ENCODE results near the gene JUNB.

- TF ChIP-seq ZSCAN4 (tag by site-specific recombination; IDR thresholded peaks at IDR 0.05) (no peak), MZF1 (tag by site-specific recombination; IDR thresholded peaks at IDR 0.05; ENCODE audit: borderline replicate concordance) (no peak), ZNF623 (tag by site-specific recombination; IDR thresholded peaks at IDR 0.05) (no peak), ZBTB7A (tag by site-specific recombination; IDR thresholded peaks at IDR 0.05; ENCODE audit: low read depth) (no peak), ZNF10 (tag by site-specific recombination; IDR thresholded peaks at IDR 0.05) (no peak), ZNF561 (tag by site-specific recombination; IDR thresholded peaks at IDR 0.05; ENCODE audit: borderline replicate concordance) (no peak), ZNF274 (IDR thresholded peaks at IDR 0.05; ENCODE audit: low read length) (no peak), ZNF274 (tag by site-specific recombination; IDR thresholded peaks at IDR 0.05; ENCODE audit: borderline replicate concordance) (no peak), BCL11A (tag by site-specific recombination; IDR thresholded peaks at IDR 0.05; ENCODE audit: low read depth) (no peak), ZNF514 (tag by site-specific recombination; IDR thresholded peaks at IDR 0.05) (no peak), ZNF302 (tag by site-specific recombination; IDR thresholded peaks at IDR 0.05; ENCODE audit: low read depth) (no peak)
- TF ChIP-seq, protein P1, sequence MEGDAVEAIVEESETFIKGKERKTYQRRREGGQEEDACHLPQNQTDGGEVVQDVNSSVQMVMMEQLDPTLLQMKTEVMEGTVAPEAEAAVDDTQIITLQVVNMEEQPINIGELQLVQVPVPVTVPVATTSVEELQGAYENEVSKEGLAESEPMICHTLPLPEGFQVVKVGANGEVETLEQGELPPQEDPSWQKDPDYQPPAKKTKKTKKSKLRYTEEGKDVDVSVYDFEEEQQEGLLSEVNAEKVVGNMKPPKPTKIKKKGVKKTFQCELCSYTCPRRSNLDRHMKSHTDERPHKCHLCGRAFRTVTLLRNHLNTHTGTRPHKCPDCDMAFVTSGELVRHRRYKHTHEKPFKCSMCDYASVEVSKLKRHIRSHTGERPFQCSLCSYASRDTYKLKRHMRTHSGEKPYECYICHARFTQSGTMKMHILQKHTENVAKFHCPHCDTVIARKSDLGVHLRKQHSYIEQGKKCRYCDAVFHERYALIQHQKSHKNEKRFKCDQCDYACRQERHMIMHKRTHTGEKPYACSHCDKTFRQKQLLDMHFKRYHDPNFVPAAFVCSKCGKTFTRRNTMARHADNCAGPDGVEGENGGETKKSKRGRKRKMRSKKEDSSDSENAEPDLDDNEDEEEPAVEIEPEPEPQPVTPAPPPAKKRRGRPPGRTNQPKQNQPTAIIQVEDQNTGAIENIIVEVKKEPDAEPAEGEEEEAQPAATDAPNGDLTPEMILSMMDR (tag by site-specific recombination; IDR thresholded peaks at IDR 0.05) = no peak
- TF ChIP-seq, protein P2, sequence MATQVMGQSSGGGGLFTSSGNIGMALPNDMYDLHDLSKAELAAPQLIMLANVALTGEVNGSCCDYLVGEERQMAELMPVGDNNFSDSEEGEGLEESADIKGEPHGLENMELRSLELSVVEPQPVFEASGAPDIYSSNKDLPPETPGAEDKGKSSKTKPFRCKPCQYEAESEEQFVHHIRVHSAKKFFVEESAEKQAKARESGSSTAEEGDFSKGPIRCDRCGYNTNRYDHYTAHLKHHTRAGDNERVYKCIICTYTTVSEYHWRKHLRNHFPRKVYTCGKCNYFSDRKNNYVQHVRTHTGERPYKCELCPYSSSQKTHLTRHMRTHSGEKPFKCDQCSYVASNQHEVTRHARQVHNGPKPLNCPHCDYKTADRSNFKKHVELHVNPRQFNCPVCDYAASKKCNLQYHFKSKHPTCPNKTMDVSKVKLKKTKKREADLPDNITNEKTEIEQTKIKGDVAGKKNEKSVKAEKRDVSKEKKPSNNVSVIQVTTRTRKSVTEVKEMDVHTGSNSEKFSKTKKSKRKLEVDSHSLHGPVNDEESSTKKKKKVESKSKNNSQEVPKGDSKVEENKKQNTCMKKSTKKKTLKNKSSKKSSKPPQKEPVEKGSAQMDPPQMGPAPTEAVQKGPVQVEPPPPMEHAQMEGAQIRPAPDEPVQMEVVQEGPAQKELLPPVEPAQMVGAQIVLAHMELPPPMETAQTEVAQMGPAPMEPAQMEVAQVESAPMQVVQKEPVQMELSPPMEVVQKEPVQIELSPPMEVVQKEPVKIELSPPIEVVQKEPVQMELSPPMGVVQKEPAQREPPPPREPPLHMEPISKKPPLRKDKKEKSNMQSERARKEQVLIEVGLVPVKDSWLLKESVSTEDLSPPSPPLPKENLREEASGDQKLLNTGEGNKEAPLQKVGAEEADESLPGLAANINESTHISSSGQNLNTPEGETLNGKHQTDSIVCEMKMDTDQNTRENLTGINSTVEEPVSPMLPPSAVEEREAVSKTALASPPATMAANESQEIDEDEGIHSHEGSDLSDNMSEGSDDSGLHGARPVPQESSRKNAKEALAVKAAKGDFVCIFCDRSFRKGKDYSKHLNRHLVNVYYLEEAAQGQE (tag by site-specific recombination; IDR thresholded peaks at IDR 0.05) = no peak
Observed at GRCh38 chr19:12784394-12784870, 6.9 kb upstream of the JUNB start.

Measured in HEK293 (cell line).